ENCODE data around the gene RASSF10.

RASSF10 gene

GRCh38 chr11:13015753-13016152 lies 6.6 kb downstream of the RASSF10 start:
- H3K4me1 ChIP-seq, result no peaks in the 10 kb centered on the region
- no peaks in the 10 kb centered on the region for H3K36me3 ChIP-seq (replicated peaks)
- peaks cover 44% of the 10 kb centered on the region for H3K27me3 ChIP-seq (ENCODE audit: low read depth)
- no peaks in the 10 kb centered on the region for H3K9me3 ChIP-seq
- no peak for DNase-seq (ENCODE audit: low spot score in 2 of 2)
- in situ Hi-C loops (cut with MboI; ENCODE audit: low sequenced_read_pairs), result no loop called here
- H3K4me3 ChIP-seq, result no peak overlapping the region

- no peak overlapping the region for H3K4me3 ChIP-seq
- no peaks in the 10 kb centered on the region for H3K4me1 ChIP-seq
- in situ Hi-C loops (cut with MboI; ENCODE audit: low sequenced_read_pairs), result no loop called here
- peaks cover 40% of the 10 kb centered on the region for H3K27me3 ChIP-seq (ENCODE audit: low read depth)
- no peaks in the 10 kb centered on the region for H3K36me3 ChIP-seq (replicated peaks)
- no peak for DNase-seq (ENCODE audit: low spot score in 2 of 2)
- H3K9me3 ChIP-seq, result no peaks in the 10 kb centered on the region
Observed at GRCh38 chr11:13016415-13016814, 7.3 kb downstream of the RASSF10 start.

GRCh38 chr11:13019313-13019712 lies 10.2 kb downstream of the RASSF10 start:
- Histone ChIP-seq H3K4me1 (no peaks in the 10 kb centered on the region), H3K27me3 (ENCODE audit: low read depth) (peaks cover 26% of the 10 kb centered on the region), H3K9me3 (no peaks in the 10 kb centered on the region), H3K4me3 (no peak overlapping the region), H3K36me3 (replicated peaks) (no peaks in the 10 kb centered on the region)
- DNase-seq (ENCODE audit: low spot score in 2 of 2), result no peak
- in situ Hi-C loops (cut with MboI; ENCODE audit: low sequenced_read_pairs), result no loop called here

GRCh38 chr11:13023423-13023822 lies 14.3 kb downstream of the RASSF10 start:
- DNase-seq (ENCODE audit: low spot score in 2 of 2), result no peak
- Histone ChIP-seq H3K9me3 (no peaks in the 10 kb centered on the region), H3K4me1 (no peaks in the 10 kb centered on the region), H3K27me3 (ENCODE audit: low read depth) (peaks cover 24% of the 10 kb centered on the region), H3K4me3 (no peak overlapping the region), H3K36me3 (replicated peaks) (no peaks in the 10 kb centered on the region)
- in situ Hi-C loops (cut with MboI; ENCODE audit: low sequenced_read_pairs), result no loop called here

- no peaks in the 10 kb centered on the region for H3K36me3 ChIP-seq (replicated peaks)
- H3K27me3 ChIP-seq (ENCODE audit: low read depth), result peaks cover 30% of the 10 kb centered on the region
- no peak overlapping the region for H3K4me3 ChIP-seq
- DNase-seq (ENCODE audit: low spot score in 2 of 2), result no peak
- H3K9me3 ChIP-seq, result no peaks in the 10 kb centered on the region
- in situ Hi-C loops (cut with MboI; ENCODE audit: low sequenced_read_pairs), result no loop called here
- no peaks in the 10 kb centered on the region for H3K4me1 ChIP-seq
Observed at GRCh38 chr11:13026722-13027121, 17.6 kb downstream of the RASSF10 start.

- H3K27me3 ChIP-seq (ENCODE audit: low read depth), result peaks cover 17% of the 10 kb centered on the region; the same call in 1 of the 2 replicates
- no peaks in the 10 kb centered on the region for H3K9me3 ChIP-seq
- H3K4me3 ChIP-seq, result no peak overlapping the region
- no peaks in the 10 kb centered on the region for H3K36me3 ChIP-seq (replicated peaks)
- DNase-seq (ENCODE audit: low spot score in 2 of 2), result no peak
- H3K4me1 ChIP-seq, result no peaks in the 10 kb centered on the region
- in situ Hi-C loops (cut with MboI; ENCODE audit: low sequenced_read_pairs), result no loop called here
Observed at GRCh38 chr11:13028322-13028721, 19.2 kb downstream of the RASSF10 start.

- no peak overlapping the region for H3K4me3 ChIP-seq
- H3K36me3 ChIP-seq (replicated peaks), result no peaks in the 10 kb centered on the region
- DNase-seq (ENCODE audit: low spot score in 2 of 2), result no peak
- no peaks in the 10 kb centered on the region for H3K9me3 ChIP-seq
- H3K27me3 ChIP-seq (ENCODE audit: low read depth), result peaks cover 14% of the 10 kb centered on the region; the same call in 1 of the 2 replicates
- in situ Hi-C loops (cut with MboI; ENCODE audit: low sequenced_read_pairs), result no loop called here
- H3K4me1 ChIP-seq, result no peaks in the 10 kb centered on the region
Observed at GRCh38 chr11:13029872-13030271, 20.8 kb downstream of the RASSF10 start.

GRCh38 chr11:13030857-13031256 lies 21.7 kb downstream of the RASSF10 start:
- Histone ChIP-seq H3K9me3 (no peaks in the 10 kb centered on the region), H3K36me3 (replicated peaks) (no peaks in the 10 kb centered on the region), H3K4me1 (no peaks in the 10 kb centered on the region), H3K4me3 (no peak overlapping the region), H3K27me3 (ENCODE audit: low read depth) (peaks cover 10% of the 10 kb centered on the region; the same call in 1 of the 2 replicates)
- in situ Hi-C loops (cut with MboI; ENCODE audit: low sequenced_read_pairs), result no loop called here
- no peak for DNase-seq (ENCODE audit: low spot score in 2 of 2)

GRCh38 chr11:13031349-13031748 lies 22.2 kb downstream of the RASSF10 start:
- no peak for DNase-seq (ENCODE audit: low spot score in 2 of 2)
- in situ Hi-C loops (cut with MboI; ENCODE audit: low sequenced_read_pairs), result no loop called here
- peaks cover 12% of the 10 kb centered on the region; the same call in 1 of the 2 replicates for H3K27me3 ChIP-seq (ENCODE audit: low read depth)
- H3K9me3 ChIP-seq, result no peaks in the 10 kb centered on the region
- H3K4me3 ChIP-seq, result no peak overlapping the region
- H3K36me3 ChIP-seq (replicated peaks), result no peaks in the 10 kb centered on the region; the same call in 1 of the 2 replicates
- H3K4me1 ChIP-seq, result no peaks in the 10 kb centered on the region

GRCh38 chr11:13033760-13034533 lies 24.8 kb downstream of the RASSF10 start:
- Histone ChIP-seq H3K4me3 (no peak overlapping the region), H3K36me3 (replicated peaks) (no peaks in the 10 kb centered on the region; the same call in 1 of the 2 replicates), H3K27me3 (ENCODE audit: low read depth) (peaks cover 19% of the 10 kb centered on the region; the same call in 1 of the 2 replicates), H3K9me3 (no peaks in the 10 kb centered on the region), H3K4me1 (no peaks in the 10 kb centered on the region)
- DNase-seq (ENCODE audit: low spot score in 2 of 2), result no peak
- in situ Hi-C loops (cut with MboI; ENCODE audit: low sequenced_read_pairs), result no loop called here

- Histone ChIP-seq H3K4me1 (no peaks in the 10 kb centered on the region), H3K4me3 (no peak overlapping the region), H3K9me3 (no peaks in the 10 kb centered on the region), H3K36me3 (replicated peaks) (no peaks in the 10 kb centered on the region; the same call in 1 of the 2 replicates), H3K27me3 (ENCODE audit: low read depth) (peaks cover 15% of the 10 kb centered on the region; the same call in 1 of the 2 replicates)
- in situ Hi-C loops (cut with MboI; ENCODE audit: low sequenced_read_pairs), result no loop called here
- DNase-seq (ENCODE audit: low spot score in 2 of 2), result no peak
Observed at GRCh38 chr11:13035711-13036110, 26.6 kb downstream of the RASSF10 start.

- in situ Hi-C loops (cut with MboI; ENCODE audit: low sequenced_read_pairs), result no loop called here
- no peaks in the 10 kb centered on the region for H3K4me1 ChIP-seq
- H3K27me3 ChIP-seq (ENCODE audit: low read depth), result peaks cover 15% of the 10 kb centered on the region; the same call in 1 of the 2 replicates
- no peaks in the 10 kb centered on the region; the same call in 1 of the 2 replicates for H3K36me3 ChIP-seq (replicated peaks)
- DNase-seq (ENCODE audit: low spot score in 2 of 2), result no peak
- no peak overlapping the region for H3K4me3 ChIP-seq
- no peaks in the 10 kb centered on the region for H3K9me3 ChIP-seq
Observed at GRCh38 chr11:13036235-13036634, 27.1 kb downstream of the RASSF10 start.

- peaks cover 15% of the 10 kb centered on the region; the same call in 1 of the 2 replicates for H3K27me3 ChIP-seq (ENCODE audit: low read depth)
- DNase-seq (ENCODE audit: low spot score in 2 of 2), result no peak
- no peaks in the 10 kb centered on the region; the same call in 1 of the 2 replicates for H3K36me3 ChIP-seq (replicated peaks)
- H3K4me3 ChIP-seq, result no peak overlapping the region
- H3K9me3 ChIP-seq, result no peaks in the 10 kb centered on the region
- in situ Hi-C loops (cut with MboI; ENCODE audit: low sequenced_read_pairs), result no loop called here
- H3K4me1 ChIP-seq, result no peaks in the 10 kb centered on the region
Observed at GRCh38 chr11:13038366-13038765, 29.2 kb downstream of the RASSF10 start.

GRCh38 chr11:13039126-13039525 lies 30.0 kb downstream of the RASSF10 start:
- no peaks in the 10 kb centered on the region; the same call in 1 of the 2 replicates for H3K36me3 ChIP-seq (replicated peaks)
- peaks cover 15% of the 10 kb centered on the region; the same call in 1 of the 2 replicates for H3K27me3 ChIP-seq (ENCODE audit: low read depth)
- no peaks in the 10 kb centered on the region for H3K4me1 ChIP-seq
- H3K4me3 ChIP-seq, result no peak overlapping the region
- no peak for DNase-seq (ENCODE audit: low spot score in 2 of 2)
- no peaks in the 10 kb centered on the region for H3K9me3 ChIP-seq
- in situ Hi-C loops (cut with MboI; ENCODE audit: low sequenced_read_pairs), result no loop called here
